NCI-H524 treated with DMSO at 0.1 percent for 48 hours (cell line): ENCODE results near the gene OOSP2.

Experiments
- DNase-seq: peaks from one replicate; lab custom pipeline; 2025; lab: John Stamatoyannopoulos, UW

OOSP2 gene

DNA sequence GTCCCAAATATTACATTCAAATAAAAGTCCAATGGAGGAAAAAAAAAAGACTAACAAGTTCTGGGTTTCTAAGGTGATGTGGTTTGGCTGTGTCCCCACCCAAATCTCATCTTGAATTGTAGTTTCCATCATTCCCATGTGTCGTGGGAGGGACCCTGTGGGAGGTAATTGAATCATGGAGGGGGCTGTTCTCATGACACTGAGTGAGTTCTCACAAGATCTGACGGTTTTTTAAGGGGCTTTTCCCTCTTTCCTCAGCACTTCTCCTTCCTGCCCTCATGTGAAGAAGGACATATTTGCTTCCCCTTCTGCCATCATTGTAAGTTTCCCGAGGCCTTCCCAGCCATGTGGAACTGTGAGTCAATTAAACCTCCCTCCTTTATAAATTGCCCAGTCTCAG is 40.3 kb downstream of the OOSP2 start:
- no peak for DNase-seq

DNA sequence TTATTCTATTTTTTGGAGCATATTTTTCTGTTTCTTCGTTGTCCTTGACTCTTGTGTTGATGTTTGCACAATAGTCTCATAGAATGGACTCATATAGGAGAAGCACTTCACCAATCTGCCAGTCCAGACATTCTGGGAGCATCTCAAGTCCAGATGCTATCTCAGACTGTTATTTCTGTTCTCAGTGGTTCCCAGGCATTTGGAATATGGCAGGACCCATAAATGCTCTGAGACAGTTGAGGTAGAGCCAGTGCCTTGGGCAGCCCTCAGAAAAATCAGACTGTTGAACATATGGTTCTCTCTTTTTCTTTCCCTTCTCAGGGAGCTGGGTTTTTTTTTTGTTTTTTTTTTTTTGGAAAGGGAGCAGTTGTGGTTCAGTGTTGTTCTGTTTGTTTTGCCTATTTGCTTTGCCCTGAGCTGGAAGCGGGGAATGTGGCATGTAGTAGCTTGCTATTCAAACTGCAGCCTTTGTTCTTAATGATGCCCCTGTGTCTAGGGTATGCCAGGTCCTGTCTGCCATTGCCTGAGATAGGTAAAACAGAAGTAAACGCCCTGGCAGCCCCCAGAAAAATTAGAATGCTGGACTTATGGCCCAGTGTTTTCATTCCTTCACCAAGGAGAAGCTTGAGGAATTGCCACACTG is 44.5 kb downstream of the OOSP2 start:
- no peak for DNase-seq

DNA sequence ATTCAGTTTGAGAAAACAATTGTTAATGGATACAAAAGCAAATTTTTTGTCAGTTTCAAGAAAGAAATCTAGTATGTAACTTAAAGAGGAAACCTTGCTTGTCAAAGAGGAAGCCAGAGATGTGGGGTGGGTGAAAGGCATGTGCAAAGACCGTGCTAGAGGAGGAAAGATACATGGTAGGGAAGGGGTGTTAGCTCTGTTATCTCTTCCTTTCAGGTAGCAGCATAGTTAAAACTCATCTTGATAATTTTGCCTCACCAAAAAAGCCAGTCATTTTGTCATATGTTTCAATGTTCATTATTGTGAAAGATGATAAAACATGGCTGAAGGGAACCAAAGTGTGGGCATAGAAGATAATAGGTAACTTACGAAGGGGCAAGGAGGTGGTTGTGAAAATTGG is 45.7 kb downstream of the OOSP2 start:
- DNase-seq, result no peak

DNA sequence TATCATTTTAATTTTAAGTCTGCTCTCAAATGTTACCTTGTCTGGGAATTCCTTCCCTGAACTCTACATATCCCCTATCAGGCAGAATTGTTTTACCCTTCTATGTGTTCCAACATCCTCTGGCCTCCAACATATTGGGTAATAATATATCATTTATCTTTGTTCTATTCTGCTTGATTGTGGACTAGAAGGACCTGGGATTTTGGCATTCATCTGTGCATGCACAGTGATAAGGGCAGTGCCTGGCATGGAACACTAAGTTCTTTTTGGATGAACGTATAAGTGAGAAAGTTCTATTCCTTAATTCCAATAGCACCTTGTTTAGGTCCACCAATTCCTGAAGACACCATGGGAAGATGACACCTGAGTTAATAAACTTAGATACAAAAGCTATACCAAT is 47.0 kb downstream of the OOSP2 start:
- no peak for DNase-seq

DNA sequence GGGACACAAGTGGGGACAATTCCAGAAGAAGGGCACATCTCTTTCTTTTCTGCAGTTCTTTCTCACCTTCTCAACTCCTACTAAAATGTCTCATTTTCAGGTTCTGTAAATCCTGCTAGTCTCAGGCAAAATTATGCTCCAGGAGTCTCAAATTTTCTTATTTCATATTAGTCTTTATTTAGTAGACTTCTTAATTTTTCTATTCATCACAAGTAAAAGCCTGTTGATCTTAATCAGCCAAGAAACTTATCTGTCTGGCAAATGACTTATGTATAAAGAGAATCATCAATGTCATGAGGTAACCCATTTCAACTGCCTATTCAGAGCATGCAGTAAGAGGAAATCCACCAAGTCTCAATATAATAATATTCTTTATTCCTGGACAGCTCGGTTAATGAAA is 48.2 kb downstream of the OOSP2 start, which contains the start of gene MS4A2:
MS4A2 (plus strand) TSS at position 301 of the 400 bp plus-strand sequence. CDS start 102 bp downstream, outside the sequence.
- DNase-seq, result no peak

DNA sequence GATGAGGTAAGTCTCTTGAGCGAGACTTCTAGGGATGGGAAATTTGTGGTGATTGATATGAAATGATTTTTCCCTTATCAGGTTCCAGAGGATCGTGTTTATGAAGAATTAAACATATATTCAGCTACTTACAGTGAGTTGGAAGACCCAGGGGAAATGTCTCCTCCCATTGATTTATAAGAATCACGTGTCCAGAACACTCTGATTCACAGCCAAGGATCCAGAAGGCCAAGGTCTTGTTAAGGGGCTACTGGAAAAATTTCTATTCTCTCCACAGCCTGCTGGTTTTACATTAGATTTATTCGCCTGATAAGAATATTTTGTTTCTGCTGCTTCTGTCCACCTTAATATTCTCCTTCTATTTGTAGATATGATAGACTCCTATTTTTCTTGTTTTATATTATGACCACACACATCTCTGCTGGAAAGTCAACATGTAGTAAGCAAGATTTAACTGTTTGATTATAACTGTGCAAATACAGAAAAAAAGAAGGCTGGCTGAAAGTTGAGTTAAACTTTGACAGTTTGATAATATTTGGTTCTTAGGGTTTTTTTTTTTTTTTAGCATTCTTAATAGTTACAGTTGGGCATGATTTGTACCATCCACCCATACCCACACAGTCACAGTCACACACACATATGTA is 55.4 kb downstream of the OOSP2 start:
- DNase-seq, result no peak

DNA sequence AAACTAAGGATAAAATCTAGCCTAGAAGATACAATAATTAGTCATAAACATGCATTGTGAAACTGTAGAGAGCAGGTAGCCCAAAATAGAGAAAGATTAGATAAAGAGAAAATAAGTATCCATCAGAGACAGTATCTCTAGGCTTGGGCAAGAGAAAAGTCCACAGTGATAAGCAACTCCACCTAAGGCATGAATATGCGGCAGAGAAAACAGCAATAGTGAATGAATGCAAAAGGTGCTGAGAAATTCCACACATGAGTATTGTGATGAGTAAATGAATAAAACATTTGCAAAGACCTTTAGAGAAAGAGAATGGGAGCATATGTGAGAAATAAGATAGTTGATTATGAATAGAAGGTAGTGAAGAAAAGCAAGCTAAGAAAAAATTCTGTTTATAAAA is 57.0 kb downstream of the OOSP2 start:
- no peak for DNase-seq
